Skeletal muscle cell (primary cell): Measurements from ENCODE around the gene CELSR1.
"Not testable (repeated sequence)": the region's sequence is repeated elsewhere in the genome, so short reads cannot be mapped to it uniquely, and the experiment has no call there.

ENCODE experiments used
- DNase-seq: peaks from one replicate; pipeline ENCODE4 v3.0.0-alpha.2; 2010; ENCODE audit warnings: low read depth
- H3K4me3 ChIP-seq: 2 replicates; pipeline ENCODE4 v1.5.1; 2011; ENCODE audit warnings: low read depth, mild to moderate bottlenecking, control low read depth, low read length, moderate library complexity

CELSR1 gene

DNA sequence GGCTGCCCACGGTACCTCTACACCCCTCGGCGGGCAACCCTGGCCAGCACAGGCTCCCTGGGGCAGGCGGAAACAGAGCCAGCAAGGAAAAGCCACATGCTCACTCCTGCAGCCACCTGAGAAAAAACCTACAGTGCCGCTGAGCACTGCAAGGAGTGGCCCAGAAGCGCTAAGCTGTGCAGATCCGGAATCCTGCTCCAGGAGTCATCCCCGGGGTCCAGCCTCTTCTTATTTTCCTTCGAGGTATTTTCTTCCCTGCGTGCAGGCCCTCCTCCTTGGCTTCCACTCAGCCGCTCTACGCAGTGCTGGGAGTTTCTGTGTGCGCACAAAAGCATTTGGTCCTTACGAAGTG, 120.9 kb downstream of the CELSR1 start:
- no peak for DNase-seq
- H3K4me3 ChIP-seq = no peak overlapping the region

DNA sequence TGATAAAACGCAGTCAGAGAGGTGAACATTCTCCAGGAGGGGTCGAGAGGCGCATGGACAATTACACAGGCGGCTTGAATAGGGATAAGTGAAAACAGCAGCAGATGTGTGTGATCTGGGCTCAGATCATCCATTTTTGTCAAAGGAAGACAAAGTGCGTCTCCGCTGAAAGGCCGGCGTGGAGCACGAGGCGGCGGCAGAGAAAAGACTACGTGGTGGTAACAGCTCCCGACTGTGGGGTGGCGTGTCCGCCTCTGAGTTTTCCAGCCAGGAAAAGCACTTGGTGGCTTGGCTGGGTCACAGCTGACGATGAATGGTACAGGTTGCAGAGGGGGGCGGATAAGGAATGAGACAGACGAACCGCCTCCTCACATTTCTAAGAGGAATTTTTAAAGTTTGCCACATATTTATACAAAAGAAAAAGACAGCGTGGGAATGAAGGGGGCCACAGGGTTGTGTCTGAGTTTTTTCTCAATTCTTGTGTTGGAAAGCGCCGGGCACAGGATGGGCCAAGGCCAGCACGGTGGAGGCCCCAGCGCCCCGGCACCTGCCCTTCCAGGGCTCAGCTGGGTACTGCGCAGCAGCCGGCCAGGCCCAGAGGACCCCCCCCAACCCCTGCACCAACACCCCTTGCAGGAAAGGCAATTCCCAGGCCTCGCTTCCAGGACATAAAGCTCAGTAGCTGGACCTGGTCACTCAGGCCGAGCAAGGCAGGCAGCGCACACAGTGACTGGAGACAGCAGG, 121.5 kb downstream of the CELSR1 start:
- H3K4me3 ChIP-seq = no peak overlapping the region
- DNase-seq = no peak

DNA sequence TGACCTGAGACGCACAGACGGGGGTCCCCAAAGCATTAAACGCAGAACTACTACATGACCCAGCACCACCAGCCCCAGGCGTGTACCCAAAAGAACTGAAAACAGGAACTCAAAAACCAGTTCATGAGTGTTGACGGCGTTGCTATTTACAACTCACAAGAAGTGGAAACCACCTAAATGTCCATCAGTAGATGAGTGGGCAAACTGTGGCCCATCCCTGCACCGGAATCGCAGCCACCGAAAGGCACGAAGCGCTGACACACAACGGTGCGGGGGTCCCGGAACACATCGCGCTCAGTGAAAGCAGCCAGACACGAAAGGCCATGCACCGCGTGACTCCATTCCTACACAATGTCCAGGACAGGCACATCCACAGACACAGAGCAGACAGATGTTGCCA, 122.7 kb downstream of the CELSR1 start:
- H3K4me3 ChIP-seq = no peak overlapping the region
- no peak for DNase-seq

DNA sequence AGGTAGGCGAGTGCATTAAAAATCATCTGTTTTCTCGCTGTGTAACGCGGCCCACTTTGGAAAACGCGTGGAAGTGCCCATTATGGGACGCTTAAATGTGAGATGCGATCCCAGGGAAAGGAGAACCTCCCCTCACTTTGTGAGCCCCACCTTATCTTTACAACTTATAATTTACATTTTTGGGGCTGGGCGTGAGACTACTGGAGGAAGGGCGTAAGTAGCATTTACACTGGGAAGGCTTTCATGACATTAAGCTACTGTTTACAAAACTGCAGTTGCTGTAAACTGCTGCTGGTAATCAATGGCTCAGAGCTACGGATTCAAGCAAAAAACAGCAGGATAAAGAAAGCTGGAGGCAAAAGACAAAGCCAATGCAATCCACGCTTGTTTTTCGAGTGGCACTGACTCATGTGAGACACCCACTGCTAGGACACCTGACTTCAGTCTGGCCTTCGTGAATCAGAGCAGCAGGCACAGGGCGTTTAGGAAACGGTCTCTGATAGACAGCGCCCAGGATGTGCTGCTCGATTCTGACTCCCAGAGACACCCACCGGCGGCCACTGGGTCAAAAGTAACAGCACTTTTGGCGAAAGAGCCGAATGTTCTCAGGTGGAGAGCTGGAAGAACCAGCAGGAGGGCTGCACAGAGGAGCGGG, 123.6 kb downstream of the CELSR1 start:
- H3K4me3 ChIP-seq = no peak overlapping the region
- no peak for DNase-seq

DNA sequence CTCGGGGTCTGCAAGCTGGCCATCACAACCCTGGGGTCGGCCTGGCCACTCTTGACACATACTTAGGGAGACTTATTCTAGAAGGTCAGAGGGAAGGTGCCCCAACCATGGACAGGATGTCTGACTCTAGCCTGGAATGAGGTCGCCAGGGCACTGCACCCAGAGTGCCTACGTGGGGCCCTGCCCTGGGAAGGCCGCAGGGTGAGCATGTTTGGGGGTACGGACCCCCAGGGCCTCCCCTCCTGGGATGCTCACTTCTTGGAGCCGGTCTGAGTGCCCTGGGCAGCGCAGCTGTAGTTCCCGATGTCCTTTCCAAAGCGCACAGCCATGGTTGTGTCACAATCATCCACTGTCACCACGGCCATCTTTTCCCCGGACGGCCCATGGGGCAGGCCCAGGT, 126.1 kb downstream of the CELSR1 start:
- no peak overlapping the region for H3K4me3 ChIP-seq
- no peak for DNase-seq

DNA sequence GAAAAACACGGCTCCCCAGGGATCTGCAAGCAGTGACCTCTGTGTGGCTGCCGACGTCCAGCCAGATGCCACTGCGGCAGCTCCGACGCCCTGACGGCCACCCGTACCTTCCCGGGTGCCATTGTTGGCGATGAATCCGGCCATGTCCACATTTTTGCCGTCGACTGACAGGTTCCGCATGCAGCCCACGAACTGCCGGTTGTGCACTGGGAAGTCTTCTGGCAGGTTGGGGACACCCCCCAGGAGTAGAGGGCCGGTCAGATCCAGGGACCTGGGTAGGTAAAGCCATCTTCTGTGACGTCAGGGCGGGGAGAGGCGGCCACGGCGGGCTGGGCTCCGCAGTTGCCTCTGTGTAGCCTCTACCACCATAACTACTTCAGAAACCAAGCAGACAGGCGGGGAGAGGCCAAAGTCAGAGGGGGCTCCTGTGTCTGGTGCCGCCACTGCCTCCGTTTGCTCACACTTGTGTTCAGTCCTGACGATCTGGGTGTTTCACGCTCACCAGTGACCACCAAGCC, 127.1 kb downstream of the CELSR1 start:
- no peak for DNase-seq
- H3K4me3 ChIP-seq = no peak overlapping the region

DNA sequence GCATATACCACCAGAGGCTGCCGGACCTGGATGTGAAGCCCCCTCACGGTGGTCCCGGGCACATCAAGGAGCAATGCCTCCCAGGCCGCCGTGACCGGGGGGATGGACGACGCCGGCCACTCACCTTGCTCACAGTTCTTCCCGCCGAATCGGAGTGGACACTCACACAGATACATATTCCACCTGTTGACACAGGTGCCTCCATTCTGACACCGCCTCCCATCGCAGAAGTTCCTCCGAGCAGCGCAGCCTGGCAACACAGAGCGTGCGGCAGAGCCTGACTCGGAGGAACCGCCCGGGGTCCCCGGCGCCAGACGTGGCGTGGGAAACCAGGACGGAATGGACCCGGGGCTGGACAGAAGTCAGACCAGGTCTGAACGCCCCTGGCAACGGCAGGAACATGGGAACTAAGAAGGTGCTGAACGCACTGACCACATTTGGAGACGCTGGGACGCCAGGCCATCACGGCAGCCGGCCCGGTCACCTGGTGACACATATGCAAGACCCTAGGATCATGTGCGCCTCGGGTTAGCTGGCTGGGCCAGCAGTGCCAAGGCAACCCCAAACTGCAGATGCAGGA, 127.7 kb downstream of the CELSR1 start:
- H3K4me3 ChIP-seq = no peak overlapping the region
- DNase-seq = no peak

DNA sequence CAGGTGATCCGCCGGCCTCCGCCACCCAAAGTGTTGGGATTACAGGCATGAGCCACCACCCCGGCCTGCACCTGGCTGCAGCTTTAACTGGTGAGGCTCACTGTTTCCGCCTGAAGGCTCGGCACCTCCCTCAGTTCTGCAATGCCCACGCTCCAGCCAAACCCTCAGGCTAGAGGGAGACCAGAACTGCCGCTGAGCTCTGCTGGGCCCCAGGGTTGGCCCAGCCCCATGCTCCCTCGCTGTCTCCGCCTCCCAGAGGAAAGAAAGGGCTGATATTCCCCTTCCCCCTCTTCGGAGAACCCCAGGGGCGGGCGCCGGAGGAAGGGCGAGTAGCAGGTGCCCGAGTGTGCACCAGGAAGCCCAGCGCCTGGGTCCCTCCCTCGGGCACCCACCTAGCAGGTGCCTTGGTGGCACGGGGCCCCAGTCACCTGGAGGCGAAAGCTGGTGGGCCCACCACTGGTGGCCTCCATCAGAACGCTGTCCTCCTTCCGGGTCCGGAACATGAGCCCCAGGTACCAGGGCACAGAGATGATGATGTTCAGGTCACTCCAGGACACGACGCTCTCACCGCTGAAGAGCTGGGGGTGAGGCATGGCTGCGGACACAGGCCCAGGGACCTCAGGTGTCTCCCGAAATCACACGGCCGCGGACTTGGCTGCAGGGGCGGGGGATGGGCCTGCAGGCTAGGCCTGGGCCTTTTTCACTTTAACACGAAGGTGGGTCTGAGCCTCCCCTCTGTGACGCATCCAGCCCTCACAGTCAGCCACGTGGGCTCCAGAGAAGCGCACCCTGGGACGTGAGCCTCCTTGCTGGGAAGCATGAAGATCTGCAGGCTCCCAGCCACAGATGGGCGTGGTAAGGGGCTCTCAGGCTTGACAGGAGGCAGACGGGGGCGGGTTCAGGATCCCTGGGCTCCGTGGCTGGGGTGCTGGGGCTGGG, 128.6 kb downstream of the CELSR1 start:
- DNase-seq = no peak

DNA sequence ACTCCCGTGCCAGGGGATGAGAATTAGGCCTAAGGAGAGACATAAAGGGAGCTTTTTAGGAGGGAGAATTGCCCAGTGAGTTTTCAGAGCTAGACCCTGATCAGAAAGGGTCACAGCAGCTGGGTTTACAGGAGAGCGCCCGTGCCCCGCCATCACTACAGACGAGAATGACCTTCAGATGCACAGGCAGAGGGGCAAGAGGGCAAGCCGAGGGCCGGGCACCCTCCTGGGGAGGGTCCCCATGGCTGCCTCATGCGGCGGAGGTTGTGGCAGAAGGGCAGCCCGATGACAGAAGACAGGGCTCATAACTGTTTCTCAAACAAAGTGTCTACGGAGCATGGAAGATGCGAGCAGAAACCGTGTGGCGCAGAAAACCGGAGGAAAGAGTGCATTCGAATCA, 129.7 kb downstream of the CELSR1 start:
- no peak overlapping the region for H3K4me3 ChIP-seq
- DNase-seq = no peak

More for the DNA sequence above, 128.6 kb downstream of the CELSR1 start:
- H3K4me3 ChIP-seq = no peak overlapping the region

DNA sequence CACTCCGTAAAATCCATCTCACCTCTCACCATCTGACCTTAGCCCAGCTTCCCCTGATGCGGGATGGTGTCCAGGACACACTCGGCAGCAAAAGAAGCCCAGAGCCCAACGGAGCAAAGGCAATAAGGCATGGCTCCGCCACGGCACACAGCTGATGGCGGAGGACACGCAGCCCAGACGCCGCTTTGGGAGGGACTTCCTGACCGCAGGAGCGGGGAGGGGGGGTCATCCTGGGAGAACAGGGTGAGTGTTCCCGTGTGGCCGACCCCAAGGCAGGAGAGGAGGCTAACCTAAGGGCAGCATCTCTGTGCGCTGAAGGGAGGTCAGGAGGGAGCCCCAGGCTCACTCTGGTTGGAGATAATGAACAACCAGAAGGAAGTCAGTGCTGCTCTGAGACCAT, 130.6 kb downstream of the CELSR1 start:
- no peak for DNase-seq
- no peak overlapping the region for H3K4me3 ChIP-seq

DNA sequence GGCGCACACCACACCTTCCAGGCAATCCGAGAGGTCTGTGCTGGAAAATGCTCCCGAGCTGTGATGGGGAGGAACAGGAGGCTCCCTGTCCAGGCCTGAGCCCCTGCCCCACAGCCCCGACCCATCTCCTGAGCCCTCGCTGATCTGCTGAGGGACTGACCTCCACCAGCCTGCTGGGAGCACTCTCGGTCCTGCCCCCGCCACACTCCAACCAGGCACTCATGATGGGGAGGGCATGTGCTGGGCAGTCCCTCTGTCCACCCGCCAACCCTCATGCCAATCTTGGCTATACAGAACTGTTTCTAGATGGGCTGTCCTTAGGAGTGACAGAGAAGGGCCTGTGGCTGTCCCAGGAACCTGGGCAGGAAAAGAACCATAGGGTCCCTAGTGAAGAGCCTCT, 131.1 kb downstream of the CELSR1 start:
- DNase-seq = no peak
- H3K4me3 ChIP-seq = no peak overlapping the region

DNA sequence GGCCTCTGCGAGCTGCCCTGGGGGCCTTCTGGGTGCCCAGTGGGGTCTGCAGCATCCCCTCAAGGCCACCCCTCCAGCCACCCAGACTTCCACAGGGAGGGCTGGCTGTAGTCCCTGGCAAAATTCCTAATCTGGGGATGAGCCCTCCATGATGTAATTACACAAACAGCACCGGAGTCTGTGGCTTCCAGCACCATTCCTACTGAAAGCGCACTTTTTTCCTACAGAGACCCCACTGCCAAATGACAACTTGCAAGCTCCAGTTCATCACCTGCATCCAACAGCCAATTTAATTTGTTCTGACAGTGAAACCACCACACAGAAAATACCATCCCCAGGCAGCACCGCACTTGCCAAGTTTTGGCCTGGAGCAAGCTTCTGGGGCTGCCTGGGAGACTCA, 131.5 kb downstream of the CELSR1 start:
- DNase-seq = no peak
- no peak overlapping the region for H3K4me3 ChIP-seq

DNA sequence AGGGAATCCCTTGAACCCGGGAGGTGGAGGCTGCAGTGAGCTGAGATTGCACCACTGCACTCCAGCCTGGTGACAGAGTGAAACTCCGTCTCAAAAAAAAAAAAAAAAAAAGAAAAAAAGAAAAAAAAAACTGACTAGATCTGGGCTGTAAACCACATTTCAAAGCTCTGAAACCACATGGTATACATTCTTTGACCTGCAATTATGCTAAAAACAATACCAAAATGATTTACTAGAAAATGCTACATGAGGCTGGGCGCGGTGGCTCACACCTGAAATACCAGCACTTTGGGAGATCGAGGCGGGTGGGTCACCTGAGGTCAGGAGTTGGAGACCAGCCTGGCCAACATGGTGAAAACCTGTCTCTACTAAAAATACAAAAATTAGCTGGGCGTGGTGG, 133.5 kb downstream of the CELSR1 start:
- DNase-seq, H3K4me3 ChIP-seq: not testable (repeated sequence)

DNA sequence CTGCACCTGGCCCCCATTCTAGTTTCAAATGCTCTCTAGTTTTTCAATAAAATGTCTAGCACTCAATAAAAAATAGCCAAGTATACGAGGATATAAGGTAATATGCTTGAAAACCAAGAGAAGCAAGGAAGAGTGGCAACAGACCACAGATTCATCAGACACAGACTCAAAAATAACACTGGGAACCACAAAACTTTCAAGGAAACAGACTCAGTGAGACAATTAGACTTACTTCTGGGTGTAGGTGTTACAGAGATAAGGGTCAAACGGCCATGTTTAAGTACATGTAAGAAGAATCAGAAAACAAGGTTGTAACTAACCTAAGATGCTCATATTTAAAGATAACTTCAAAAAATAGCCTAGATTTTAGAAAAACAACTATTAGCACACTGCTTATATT, 134.9 kb downstream of the CELSR1 start:
- no peak overlapping the region for H3K4me3 ChIP-seq
- no peak for DNase-seq

DNA sequence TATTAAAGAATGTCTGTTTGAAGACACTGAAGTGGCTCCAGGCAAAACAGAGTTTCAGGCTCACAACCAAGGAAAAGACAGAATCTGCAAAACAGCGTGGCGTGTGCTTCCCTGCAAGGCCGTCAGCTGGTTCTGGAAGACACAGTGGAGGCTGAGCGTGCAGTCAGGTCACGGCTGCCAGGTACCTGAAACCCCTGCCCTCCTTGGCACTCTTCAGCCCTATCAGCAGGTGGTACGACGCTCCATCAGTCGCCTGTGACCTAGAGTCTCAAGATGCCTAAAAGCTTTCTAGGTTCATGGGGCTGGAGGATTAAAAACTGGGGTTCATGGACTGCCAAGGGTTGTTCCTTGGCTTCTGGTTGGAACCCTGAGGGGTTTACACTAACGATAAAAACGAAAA, 136.1 kb downstream of the CELSR1 start:
- no peak overlapping the region for H3K4me3 ChIP-seq
- no peak for DNase-seq

DNA sequence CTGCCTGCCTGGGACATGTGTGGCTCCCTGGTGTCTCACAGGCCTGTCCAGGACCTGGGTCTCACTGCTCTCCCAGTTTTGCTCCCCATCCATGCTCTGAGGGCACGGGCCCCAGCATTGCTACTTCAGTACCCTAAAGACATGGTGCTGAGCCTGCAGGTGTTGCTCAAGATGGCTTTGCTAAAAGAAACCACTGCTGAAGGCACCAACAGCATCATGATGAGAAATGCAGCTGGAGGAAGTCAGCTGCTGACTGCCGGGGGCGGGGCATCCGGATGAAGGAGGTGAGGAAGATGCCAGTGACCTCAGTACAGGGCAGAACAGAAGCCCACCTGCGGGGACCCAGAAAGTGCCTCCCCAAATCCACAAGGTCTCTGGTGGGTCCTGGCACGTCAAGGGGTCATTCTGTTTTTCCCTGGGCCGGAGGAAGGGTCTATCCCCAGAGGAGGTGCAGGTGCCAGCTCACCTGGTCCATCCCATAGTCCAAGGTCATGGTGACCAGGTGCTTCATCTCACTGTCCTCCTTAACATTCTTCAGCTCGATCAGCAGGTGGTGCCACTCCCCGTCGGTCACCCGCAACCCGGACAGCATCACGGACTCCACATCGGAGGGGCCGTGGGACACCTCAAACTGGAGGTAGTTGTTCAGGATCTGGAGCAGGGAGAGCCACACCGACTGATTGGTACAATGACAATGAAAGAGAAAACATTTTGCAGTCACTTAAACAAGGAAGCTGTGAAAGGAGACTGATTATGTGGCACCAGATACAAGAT, 138.0 kb downstream of the CELSR1 start:
- DNase-seq = no peak
- H3K4me3 ChIP-seq = no peak overlapping the region

DNA sequence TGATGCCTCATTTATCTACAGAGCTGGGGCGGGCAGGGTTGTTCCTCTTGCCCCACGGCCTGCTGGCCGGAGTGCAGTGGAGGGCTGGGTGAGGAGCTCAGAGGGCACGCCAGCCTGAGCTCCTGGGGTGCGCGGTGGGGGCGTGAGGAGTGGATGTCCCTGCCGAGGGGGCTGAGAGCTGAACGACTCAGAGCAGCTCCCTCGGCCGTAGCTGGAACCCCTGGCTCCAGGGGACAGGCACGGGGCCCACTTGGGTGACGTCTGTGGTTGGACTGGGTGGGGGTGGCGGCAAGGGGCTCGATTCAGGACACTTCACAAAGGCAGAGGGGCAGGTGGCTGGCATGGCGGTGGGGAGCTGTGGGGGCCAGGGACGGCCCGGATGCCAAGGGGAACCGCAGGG, 139.5 kb downstream of the CELSR1 start:
- no peak for DNase-seq
- H3K4me3 ChIP-seq = no peak overlapping the region

DNA sequence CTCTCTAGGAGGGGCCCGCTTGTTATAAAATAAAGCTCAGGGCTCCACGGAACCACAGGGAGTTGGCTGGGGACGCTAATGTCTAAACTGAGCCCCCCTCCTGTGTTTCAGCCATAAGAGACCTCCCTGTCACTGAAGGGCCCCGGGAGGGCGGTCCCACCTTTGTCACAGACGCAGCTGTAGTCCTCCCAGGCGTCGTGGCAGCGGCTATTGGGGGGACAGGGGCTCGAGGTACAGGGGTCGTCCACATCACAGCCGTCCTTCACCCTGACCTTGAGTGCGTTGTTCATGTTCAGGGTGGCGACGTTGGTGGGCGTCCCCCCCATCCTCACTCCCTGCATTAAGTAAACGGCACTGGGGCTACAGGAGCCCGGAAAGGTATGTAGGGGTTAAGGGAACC, 139.9 kb downstream of the CELSR1 start:
- no peak for DNase-seq
- no peak overlapping the region for H3K4me3 ChIP-seq

DNA sequence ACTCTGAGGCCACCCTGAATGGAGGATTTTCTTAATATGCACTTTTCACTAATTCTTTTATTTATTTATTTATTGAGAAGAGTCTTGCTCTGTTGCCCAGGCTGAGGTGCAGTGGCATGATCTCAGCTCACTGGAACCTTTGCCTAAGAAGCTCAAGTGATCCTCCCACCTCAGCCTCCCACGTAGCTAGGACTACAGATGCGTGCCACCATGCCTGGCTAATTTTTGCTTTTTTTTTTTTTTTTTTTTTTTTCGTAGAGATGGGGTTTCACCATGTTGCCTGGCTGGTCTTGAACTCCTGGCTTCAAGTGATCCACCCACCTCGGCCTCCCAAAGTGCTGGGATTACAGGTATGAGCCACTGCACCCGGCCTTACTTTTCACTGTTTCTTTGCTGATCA, 140.4 kb downstream of the CELSR1 start:
- not testable (repeated sequence) for H3K4me3 ChIP-seq, DNase-seq
